GM18870 (cell line): ENCODE data around the gene EXOC3L4.

Experiments
- ATAC-seq: cut with Tn5 transposase; IDR thresholded peaks from one replicate; pipeline ENCODE4 v1.9.1; 2021; ENCODE audit warnings: moderate library complexity; ENCODE audit not compliant: unreplicated experiment

Gene EXOC3L4

GRCh38 chr14:103070263-103070885, 24.2 kb upstream of the EXOC3L4 start:
- no peak for ATAC-seq

- ATAC-seq = no peak
Observed at GRCh38 chr14:103070971-103071542, 23.5 kb upstream of the EXOC3L4 start.

- ATAC-seq = no peak
Observed at GRCh38 chr14:103071544-103072251, 22.8 kb upstream of the EXOC3L4 start.

- ATAC-seq = no peak
Observed at GRCh38 chr14:103072595-103073366, 21.7 kb upstream of the EXOC3L4 start.

- no peak for ATAC-seq
Observed at GRCh38 chr14:103073367-103073875, 21.1 kb upstream of the EXOC3L4 start.

- no peak for ATAC-seq
Observed at GRCh38 chr14:103073876-103074728, 20.4 kb upstream of the EXOC3L4 start.

GRCh38 chr14:103074729-103075367, 19.7 kb upstream of the EXOC3L4 start:
- ATAC-seq = no peak

GRCh38 chr14:103078420-103078749, 16.1 kb upstream of the EXOC3L4 start:
- ATAC-seq = no peak

GRCh38 chr14:103078860-103079587, 15.5 kb upstream of the EXOC3L4 start:
- ATAC-seq = no peak

GRCh38 chr14:103081951-103082350, 12.6 kb upstream of the EXOC3L4 start:
- no peak for ATAC-seq

GRCh38 chr14:103084021-103084919, 10.3 kb upstream of the EXOC3L4 start, which contains the start of gene LBHD2:
Gene LBHD2 (plus strand): TSS chr14:103084210. CDS start chr14:103086013, 1,803 bp downstream.
- no peak for ATAC-seq

- no peak for ATAC-seq
Observed at GRCh38 chr14:103085106-103086091, 9.1 kb upstream of the EXOC3L4 start.

- ATAC-seq = no peak
Observed at GRCh38 chr14:103086771-103087342, 7.7 kb upstream of the EXOC3L4 start.

- no peak for ATAC-seq
Observed at GRCh38 chr14:103087343-103087835, 7.1 kb upstream of the EXOC3L4 start.

- no peak for ATAC-seq
Observed at GRCh38 chr14:103088921-103089320, 5.6 kb upstream of the EXOC3L4 start.
